DMS53 treated with DMSO at 0.1 percent for 48 hours (cell line): ENCODE results near the gene SYT2.
"Not testable (repeated sequence)": the region's sequence is repeated elsewhere in the genome, so short reads cannot be mapped to it uniquely, and the experiment has no call there.

Source experiments
- DNase-seq: peaks from one replicate; lab custom pipeline; 2025; ENCODE audit not compliant: unreplicated experiment; lab: John Stamatoyannopoulos, UW

Gene SYT2

DNA sequence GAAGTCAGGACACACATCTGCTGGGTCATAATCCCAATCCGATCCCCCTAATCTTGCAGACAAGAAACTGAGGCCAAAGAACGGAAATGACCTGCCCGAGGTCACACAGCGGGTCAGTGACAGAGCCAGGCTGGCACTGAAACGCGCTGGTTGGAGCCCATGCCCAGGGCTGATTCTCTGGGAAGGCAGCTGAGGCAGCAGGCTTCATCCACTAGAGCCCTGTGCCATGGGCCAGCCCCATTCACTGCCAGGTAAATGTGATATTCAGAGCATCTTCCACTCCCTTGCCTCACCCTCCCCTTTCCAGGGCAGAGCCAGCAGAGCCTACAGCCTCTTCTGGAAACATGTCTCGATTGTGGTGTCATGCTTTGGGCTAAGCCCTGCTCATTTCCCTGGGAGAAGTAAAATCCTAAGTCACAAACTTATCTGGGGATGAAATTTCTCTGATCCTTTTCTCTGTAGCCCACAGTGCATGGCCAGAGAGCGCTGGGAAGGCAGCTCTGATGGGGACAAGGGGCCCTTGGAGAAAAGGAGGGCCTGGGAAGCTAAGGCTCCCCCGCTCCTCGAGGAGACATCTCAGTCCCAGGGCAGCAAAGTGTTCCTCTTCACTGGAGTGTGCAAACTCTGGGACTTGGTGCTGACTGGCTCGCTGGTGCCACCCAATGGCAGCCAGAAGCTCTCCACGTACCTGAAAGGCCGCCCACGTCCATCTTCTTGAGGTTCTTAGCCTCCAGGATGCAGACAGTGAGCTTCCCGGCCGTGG, 110.4 kb downstream of the SYT2 start:
- DNase-seq, result peak; percentile 69

DNA sequence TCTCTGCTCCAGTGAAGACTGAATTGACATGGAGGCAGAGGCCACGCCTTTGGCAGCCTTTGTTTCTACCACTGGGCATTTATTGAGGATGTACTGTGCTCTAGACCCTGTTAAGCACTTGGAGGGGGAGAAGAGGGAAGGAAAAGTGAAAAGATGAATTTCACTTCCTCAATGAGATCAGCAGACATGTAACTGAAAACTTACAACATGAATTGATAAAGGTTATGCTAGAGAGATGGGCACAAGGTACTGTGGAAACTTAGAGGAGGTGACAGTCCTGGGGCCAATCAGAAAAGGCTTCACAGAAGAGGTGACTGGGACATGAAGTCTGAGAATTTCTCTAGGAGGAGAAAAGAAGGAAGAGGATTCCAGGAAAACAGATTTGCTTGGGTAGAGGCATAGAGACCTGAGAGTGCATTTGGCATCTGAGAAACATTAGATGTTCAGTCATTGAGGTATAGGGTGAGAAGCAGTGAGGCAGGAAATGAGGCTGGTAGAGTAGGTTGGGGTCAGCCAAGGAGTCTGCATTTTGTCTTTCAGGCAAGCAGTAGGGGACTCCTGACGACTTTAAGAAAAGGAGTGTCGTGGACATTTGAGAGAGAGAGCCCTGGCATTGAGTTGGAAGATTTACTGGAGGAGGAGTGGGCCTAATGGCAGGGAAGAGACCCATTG, 113.0 kb downstream of the SYT2 start:
- DNase-seq, result no peak

DNA sequence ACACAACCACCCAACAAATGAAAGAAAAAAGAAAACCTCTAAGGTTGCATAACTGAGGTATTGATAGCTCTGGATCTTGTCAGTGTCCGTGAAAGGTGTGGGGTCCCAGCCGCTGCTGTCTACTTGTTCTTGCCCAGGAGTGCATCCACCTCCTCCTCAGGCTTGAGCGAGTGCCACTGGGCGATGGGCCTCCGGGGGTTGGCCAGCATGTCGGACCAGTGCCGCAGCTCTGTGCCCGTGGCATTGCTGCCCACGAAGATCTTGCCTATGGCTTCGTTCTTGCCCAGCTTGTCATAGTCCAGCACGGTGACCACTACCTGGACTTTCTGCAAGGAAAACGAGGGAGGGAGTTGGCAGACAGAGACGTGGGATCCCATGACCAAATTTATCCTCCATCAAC, 113.6 kb downstream of the SYT2 start:
- DNase-seq, result no peak

DNA sequence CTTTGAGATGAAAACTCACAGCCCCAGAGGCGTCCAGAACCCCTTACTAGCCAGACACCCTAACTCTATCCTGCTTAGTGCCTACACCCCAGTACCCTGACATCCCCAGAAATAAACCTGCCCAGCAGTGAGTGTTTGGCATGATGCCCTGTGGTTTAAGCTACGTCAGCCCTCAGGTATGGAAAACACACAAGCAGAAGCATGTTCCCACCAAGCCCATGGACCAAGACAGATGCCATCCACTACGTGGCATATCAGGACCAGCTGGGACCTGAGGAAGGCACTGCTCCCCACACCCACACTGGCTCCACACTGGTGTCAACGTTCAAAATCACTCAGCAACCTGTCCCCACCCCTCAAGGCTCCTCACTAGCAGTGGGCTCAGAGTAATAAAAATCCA, 116.4 kb downstream of the SYT2 start:
- no peak for DNase-seq

DNA sequence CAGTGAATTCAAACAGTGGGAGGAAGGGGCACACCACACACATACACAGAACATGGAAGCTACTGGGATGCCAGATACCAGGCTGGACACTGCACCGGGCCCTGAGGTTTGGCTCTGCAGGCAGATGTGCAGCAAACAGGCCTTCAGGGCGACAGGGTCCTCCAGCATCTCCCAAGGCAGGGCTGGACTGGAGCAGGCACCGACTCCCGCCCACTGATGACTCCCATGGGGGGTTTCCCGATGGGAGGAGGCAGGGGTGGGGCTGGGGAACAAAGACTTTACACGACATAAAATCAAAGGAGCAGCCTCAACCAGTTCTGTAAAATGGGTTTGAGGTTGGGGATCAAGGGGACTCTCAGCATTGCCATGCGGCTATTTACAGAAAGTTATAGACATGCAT, 118.1 kb downstream of the SYT2 start:
- DNase-seq, result no peak

DNA sequence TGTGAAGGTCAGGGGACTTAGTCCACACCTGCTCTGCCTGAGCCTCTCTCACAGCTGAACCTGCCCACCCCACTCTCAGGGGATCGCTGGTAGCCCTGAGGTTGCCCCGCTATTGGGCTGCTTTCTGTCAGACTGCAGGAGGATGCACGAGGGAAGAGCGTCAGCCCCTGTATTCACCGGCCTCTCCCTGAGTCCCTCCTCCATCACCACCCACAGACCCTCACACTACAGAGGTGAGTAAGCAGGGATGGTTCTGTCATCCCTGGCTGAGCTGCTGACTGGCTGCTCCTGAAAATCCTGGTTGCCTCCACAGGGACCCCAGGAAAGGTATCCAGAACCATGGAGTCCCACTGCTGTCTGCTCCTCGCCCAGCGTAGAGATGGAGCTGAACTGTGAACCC, 118.7 kb downstream of the SYT2 start:
- DNase-seq, result no peak

DNA sequence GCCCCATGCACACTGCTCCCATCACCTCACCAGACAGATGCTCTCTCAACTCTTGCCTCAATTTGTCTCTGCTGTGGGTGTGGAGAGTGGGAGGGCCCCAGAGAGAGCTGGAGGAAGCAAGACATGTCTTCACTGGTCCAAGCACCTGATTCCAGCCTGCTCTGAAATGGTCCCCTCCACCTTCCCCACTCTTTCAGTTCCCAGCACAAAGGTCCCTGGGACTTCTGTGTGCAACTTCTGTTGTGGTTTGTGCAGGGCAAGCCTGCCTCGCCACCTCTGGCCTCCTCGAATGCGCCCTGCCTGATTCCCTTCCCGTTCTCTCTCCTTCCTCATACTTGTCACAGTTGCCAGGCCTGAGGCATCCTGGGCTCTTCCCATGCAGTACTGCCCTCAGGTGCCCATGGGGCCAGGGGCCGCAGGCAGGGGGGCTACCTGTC, 119.3 kb downstream of the SYT2 start:
- no peak for DNase-seq

DNA sequence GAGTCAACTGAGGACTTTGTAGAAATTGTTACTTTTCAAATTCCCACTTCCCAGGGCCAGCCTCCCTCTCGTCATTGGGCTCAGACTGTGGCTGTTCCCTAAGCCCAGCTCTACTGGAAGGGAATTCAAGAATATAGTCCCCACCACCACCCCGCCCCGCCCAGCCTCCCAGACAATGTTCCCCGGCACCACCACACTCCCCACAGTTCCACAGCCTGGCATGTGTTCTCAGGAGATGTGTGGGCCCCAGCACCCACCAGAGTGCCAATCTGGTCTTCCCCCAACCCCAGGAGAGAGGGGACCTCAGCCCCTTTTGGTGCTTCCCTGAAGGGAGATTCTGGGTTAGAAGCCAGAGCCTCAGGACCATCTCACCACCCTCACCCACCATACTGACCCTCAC, 120.1 kb downstream of the SYT2 start:
- DNase-seq, result no peak

DNA sequence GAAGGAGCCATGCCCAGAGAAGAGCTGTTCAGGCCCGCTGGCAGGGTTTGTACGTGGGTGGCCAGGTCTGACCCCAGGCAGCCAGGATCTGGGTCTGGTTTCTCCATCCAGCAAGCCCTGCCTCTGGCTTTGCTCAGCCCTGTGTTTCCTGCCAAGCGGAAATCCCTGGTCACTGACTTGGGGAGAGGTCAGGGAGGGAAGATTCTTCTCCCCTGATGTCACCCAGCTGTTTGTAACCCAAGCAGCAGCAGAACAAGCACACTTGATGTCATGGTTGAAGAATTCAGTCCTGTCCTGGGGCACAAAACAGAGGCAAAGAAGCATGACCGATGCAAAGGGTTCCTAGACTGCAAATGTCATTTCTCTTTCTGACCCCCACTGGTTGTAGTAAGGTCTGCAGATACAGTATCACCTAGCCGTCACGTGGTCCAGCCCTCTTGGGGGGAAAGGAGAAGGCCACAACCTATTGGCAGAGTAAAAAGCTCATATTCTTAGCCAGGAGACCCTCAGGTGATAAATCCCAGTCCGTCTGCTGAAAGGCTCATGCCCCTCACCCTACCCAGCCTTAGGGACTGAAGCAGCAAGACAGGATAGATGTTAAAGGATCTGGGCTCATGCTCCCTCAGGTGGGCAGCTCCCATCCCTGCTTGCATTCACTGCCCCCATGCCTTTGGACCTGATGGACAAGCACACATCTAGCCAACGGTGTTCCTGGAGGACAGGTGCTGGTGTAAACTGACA, 120.9 kb downstream of the SYT2 start:
- DNase-seq, result peak; percentile 29

DNA sequence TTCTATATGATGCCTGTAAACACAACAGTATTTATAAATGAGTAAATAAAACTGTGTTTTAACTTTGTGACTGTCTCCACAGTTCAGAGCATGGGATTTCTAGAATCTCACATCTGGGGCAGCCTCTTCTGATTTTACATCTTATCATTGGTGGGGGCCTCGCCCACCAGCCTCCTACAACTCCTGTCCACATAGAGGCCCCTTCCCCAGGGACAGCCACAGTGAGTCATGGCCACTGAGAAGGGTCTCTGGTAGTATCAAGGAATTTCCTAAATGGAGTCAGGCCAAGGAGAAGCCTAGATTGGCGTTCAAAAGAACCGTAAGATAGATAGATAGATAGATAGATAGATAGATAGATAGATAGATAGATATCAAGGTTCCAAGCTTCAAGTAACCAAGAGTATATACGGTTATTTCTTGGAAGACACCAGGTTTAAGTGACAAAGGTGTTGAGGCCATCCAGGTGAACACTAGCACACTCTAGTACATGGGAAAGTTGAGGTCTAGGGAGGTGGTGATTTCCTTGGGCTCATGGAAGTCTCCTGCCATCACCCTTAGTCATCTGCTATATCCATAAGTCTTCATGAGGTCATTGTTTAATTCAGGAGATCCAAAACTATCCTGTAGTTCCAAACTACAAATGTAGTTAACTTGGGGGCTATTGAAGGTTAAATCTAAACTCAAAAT, 121.6 kb downstream of the SYT2 start:
- DNase-seq, result no peak

DNA sequence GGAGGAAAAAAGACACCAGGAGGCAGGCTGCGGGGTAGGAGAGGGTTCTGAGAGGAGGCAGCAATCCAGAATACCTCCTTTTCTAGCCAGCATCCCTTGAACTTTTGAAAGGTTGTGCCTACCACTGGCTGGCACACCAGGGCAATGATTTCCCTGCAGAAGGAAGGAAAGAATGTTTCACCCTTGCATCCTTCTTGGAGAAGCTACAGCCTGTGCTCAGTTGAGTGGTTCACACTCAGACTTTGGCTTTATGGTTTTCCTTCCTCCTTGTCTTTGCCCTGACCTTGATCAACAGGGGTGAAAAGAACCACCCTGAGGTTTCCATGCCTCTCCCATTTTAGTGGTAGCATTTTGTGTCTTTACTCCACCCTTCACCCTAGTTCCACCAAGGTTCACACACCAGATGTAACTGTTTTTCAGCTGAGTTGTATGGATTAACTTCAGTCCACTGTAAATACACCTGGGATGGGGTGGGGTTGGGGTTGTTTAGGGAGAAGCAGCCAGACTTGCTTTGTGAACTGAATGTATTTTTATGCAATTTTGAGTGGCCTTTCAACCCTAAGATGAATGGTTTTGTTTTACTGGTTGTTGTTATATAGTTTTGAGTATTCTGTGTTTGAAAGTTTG, 122.3 kb downstream of the SYT2 start:
- DNase-seq, result no peak

DNA sequence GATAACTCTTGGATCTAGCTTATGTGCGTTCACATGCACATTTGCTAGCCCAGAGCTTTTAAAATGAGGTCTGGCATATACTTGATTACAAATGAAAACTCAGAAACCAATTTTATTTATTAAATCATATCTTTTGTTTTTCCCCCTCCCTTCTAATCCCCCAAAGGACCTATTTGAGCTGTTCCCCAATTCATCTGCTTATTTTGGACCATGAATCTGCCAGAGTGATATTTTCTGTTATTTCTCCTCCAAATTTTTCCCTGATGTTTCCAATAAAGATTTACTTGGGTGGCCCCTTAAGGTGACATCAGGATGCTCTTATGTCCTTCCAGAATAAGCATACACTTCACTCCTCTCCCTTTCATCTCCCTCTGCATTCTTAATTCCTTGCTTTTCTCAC, 123.4 kb downstream of the SYT2 start:
- DNase-seq, result no peak

DNA sequence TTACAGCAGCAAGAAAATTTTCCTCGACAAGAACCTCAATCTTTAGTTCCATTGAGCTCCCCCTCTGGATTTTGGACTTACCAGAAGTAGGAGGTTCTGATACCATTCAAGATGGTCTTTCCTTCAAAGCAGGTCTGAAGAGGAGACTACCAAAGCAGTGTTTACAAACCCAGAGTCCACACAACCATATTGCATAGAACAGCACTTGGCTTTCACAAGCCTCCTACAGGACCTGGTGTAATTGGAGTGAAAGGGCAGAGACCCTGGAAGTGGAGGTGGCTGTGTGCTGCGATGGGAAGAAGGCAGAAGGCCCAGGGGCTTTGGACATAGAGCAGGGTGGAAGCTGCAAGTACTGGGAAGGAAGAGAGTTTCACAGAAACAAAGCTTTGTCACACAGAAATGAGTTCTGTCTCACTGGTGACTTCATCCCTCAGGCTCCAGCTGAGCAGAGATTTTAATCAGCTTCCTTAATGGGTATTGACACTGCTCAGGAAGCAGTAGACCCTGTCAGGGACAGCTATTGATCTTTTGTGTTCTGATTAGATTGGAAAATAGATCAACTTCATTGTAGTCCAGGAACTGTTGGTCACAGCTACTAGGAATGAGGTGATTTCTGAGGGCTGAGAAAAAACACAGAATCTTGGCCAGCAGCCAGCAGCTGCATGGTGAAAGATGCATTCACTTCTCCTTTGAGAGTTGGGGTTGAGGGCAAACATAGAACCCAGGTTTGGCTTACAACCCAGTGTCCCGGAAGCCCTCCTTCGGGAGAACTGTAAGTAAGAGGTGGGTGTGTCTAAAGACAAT, 124.0 kb downstream of the SYT2 start:
- no peak for DNase-seq

DNA sequence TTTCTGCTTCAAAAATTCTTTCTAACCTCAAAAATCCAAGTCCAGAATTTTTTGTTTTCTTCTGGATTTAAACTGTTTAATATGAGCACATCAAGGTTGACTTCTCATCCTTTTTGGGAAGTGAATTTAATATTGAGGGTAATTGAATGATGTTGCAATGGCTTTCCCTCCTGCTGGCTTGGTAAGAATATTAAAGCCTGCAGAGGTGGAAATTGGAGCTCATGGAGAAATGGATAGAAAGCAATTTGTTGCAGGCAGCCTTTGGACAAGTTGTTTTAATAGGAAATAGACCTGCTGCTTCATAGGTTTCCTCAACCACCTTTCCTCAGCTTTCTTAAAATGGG, 124.7 kb downstream of the SYT2 start:
- no peak for DNase-seq

DNA sequence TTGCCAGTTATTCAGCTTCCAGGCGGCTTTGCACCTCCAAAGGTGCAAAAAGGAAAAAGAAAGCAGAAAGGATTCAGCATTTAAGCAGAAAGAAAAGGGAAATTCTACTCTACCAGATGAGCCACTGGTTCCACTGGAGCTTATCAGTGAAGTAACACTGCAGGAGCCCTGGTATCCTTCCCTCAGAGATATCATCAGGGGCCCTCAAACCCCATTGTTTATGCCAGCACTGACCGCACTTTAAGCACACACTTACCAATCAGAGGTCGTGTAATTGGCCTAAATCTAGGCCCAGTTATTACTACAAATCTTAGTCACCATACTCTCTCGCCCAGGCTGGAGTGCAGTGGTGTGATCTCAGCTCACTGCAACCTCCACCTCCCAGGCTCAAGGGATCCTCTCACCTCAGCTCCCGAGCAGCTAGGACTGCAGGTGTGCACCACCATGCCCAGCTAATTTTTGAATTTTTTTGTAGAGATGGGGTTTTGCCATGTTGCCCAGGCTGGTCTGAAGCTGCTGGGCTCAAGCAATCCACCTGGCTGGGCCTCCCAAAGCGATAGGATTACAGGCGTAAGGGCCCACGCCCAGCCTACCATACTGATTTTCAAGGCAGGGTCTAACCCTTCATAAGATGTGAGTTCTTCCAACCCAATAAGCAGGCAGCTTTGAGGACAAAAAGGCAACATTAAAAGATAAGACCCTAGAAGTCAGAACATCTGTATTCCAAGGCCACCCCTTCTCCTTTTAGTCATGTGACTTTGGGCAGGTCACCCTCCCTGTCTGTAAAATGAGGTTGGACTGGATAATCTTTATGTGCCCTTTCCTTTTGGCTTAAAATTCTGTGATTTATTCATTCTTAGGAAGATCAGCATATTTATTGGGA, 125.3 kb downstream of the SYT2 start:
- no peak for DNase-seq

DNA sequence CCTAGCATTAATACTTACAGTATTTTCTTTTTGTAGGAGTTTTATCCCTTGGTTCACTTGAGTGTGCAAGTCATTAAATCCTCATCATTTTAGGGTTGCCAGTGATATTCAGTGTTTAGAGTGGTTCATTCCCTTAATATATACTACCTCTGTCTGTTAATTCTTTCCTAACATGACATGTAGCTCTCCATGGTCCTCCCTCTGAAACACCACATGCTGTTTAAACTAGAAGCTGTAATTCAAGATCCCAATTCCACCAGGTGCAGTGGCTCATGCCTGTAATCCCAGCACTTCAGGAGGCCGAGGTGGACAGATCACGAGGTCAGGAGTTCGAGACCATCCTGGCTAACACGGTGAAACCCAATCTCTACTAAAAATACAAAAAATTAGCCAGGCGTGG, 127.9 kb downstream of the SYT2 start:
- DNase-seq, result not testable (repeated sequence)

DNA sequence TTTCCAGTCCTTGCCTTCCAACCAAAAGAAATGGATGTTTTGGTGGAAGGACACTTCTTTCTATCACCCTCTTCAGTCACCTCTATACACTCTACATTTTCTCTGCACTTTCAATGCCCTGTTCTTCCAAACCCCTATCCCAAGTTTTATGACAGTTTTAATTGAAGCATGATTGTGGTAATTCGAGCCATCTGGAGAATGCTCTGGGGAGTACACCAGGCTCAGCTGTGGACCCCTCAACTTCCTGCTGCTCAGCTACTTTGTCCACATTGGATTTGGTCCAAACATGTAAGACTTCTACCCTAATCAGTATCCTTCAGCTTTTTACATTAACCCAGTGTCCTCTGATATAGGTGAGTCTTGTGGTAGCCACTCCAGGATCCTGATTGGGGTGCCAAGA, 129.6 kb downstream of the SYT2 start:
- no peak for DNase-seq

DNA sequence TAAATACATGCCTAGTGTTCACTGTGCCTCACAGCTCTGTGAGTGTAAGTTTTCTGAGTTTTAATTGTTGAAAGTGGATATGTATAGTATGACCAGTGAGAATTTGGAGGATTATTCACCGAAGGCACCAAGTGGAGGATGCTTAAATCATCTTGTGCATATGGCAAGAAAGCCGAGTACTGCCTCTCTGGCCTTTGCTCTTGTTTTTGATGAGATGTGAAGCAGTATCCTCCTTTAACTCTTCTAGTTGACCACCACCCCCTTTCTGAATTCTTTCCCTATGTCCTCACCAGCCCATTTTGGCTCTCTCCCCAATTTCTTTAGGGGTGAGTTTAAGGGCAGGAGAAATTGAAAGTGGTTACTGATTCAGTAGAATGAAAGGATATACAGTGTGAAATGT, 130.4 kb downstream of the SYT2 start:
- no peak for DNase-seq

DNA sequence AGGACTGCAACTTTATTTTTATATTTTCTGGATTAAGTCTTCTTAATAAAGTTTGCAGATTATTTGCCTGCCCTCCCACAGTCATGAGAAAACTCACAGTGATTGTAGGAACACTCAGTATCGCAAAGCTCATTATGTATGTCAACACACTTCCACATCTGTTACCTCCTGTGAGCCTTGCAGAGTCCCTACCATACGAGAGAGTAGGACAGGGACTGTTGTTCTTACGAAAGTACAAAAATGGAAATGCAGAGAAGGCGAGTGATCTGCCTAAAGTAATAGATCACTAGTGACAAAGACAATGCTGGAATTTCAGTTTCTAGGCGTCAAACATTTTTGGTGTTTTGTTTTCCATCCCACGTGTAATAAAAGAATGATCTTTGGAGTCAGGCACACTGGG, 131.7 kb downstream of the SYT2 start:
- DNase-seq, result no peak
